ENCODE measurements around the gene STK39.

GRCh38 chr2:168224346-168224745 is 23.0 kb downstream of the STK39 start:
- TF ChIP-seq YY1 (IDR thresholded peaks at IDR 0.05; ENCODE audit: insufficient read depth, insufficient read length) (no peak), ZNF274 (IDR thresholded peaks at IDR 0.05; ENCODE audit: low read depth, low read length) (no peak)
